Naive B cell (primary cell): ENCODE measurements around the gene EDC4. TPM values are rescaled to one million over a fixed set of nuclear protein-coding genes. Genes with fewer than 3 reads are reported as not detected.

Source experiments
- ATAC-seq, 2 donors: fragments of 150-1000 bp; cut with Tn5 transposase; 2 replicates each; pipeline ENCODE4 v1.10.0; 2021; ENCODE audit warnings: low read depth in 2 of 2, mild to moderate bottlenecking in 2 of 2, moderate library complexity in 2 of 2
- DNase-seq: peaks from one replicate; pipeline ENCODE4 v3.0.0; 2022
- H3K27ac Mint-ChIP-seq, 6 donors: one replicate each; pipeline ENCODE4 v1.8.0; 2020 to 2022; ENCODE audit warnings: mild to moderate bottlenecking in 6 of 6, mixed read lengths in 6 of 6, moderate library complexity in 5 of 6, inconsistent platforms in 2 of 6
- H3K27me3 Mint-ChIP-seq, 3 donors: one replicate each; pipeline ENCODE4 v1.8.0; 2021 to 2022; ENCODE audit warnings: mixed read lengths in 3 of 3, mild to moderate bottlenecking in 1 of 3
- H3K36me3 Mint-ChIP-seq, 2 donors: one replicate each; pipeline ENCODE4 v1.8.0; 2020 to 2022; ENCODE audit warnings: mixed read lengths in 2 of 2, inconsistent platforms in 1 of 2, mild to moderate bottlenecking in 1 of 2
- H3K4me1 Mint-ChIP-seq, 3 donors: one replicate each; pipeline ENCODE4 v1.8.0; 2020 to 2022; ENCODE audit warnings: mixed read lengths in 3 of 3, inconsistent platforms in 1 of 3, mild to moderate bottlenecking in 1 of 3, moderate library complexity in 1 of 3
- H3K4me3 Mint-ChIP-seq, 8 donors: one replicate each; pipeline ENCODE4 v1.8.0; 2020 to 2022; ENCODE audit warnings: mild to moderate bottlenecking in 8 of 8, mixed read lengths in 8 of 8, moderate library complexity in 8 of 8, inconsistent platforms in 2 of 8
- H3K9me3 Mint-ChIP-seq, 7 donors: one replicate each; pipeline ENCODE4 v1.8.0; 2020 to 2022; ENCODE audit warnings: mixed read lengths in 7 of 7, mild to moderate bottlenecking in 5 of 7, inconsistent platforms in 2 of 7, moderate library complexity in 1 of 7
- polyA plus RNA-seq, 6 donors: library from polyadenylated mRNA; unstranded; fragments of 300-500 nt; fragmentation: Illumina TruSeq; gene quantifications; one replicate each; pipeline ENCODE4 v1.2.3, GENCODE V29; 2021; ENCODE audit warnings: low read depth in 6 of 6

The EDC4 gene
- polyA plus RNA-seq, 6 donors from 2014 or later, result 6.7 to 28.6 (median 20.2) TPM

DNA sequence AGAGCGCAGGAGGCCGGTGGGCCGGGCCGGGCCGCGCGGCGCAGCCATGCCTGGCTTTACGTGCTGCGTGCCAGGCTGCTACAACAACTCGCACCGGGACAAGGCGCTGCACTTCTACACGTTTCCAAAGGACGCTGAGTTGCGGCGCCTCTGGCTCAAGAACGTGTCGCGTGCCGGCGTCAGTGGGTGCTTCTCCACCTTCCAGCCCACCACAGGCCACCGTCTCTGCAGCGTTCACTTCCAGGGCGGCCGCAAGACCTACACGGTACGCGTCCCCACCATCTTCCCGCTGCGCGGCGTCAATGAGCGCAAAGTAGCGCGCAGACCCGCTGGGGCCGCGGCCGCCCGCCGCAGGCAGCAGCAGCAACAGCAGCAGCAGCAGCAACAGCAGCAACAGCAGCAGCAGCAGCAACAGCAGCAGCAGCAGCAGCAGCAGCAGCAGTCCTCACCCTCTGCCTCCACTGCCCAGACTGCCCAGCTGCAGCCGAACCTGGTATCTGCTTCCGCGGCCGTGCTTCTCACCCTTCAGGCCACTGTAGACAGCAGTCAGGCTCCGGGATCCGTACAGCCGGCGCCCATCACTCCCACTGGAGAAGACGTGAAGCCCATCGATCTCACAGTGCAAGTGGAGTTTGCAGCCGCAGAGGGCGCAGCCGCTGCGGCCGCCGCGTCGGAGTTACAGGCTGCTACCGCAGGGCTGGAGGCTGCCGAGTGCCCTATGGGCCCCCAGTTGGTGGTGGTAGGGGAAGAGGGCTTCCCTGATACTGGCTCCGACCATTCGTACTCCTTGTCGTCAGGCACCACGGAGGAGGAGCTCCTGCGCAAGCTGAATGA is 30.1 kb upstream of the EDC4 start:
- ATAC-seq (peak; percentile 17 to 20), DNase-seq (peak; percentile 64)
- peak overlapping the region; percentile 70 to 94 (median 90) for H3K27ac Mint-ChIP-seq
- no peaks in the 10 kb centered on the region for H3K36me3 Mint-ChIP-seq
- H3K4me1 Mint-ChIP-seq, result peaks cover 38 to 45% (median 44%) of the 10 kb centered on the region in 3 donors
- H3K9me3 Mint-ChIP-seq, result no peaks in the 10 kb centered on the region
- H3K4me3 Mint-ChIP-seq, result peak overlapping the region; percentile 92 to 97 (median 96)
- no peaks in the 10 kb centered on the region for H3K27me3 Mint-ChIP-seq

DNA sequence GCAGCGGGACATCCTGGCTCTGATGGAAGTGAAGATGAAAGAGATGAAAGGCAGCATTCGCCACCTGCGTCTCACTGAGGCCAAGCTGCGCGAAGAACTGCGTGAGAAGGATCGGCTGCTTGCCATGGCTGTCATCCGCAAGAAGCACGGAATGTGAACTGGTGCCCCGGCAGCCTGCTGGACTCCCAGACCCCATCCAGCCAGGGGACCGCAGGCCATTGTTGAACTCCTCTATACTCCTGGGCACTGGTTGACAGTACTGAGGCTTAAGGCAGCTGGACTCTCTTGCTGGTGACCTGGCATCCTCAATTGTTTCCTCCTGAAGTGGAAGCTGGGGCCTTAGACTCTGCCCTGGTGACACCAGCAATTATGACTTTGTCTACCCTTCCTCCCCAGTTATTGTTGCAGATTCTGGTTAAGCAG is 29.5 kb upstream of the EDC4 start:
- peak overlapping the region; percentile 70 to 94 (median 90) for H3K27ac Mint-ChIP-seq
- H3K4me1 Mint-ChIP-seq, result peaks cover 41 to 51% (median 45%) of the 10 kb centered on the region in 3 donors
- peak overlapping the region; percentile 92 to 97 (median 96) for H3K4me3 Mint-ChIP-seq
- DNase-seq (no peak), ATAC-seq (no peak)
- H3K36me3 Mint-ChIP-seq, result no peaks in the 10 kb centered on the region
- H3K9me3 Mint-ChIP-seq, result no peaks in the 10 kb centered on the region
- H3K27me3 Mint-ChIP-seq, result no peaks in the 10 kb centered on the region

DNA sequence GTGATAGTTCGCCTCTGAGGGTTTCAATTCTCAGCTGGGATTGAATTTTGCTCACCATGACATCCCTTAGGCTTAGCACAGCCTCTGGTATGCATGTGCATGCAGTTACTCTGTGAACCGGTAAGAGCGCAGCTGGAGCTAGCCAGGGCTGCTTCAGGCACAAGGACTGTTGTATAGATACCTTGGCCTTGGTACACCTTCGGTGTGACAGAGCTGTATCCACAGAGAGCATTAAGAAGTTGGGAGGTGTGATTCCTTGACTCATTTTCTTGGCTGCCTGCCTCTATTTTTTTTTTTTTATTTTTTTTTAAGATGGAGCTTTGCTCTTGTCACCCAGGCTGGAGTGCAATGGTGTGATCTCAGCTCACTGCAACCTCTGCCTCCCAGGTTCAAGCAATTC is 28.4 kb upstream of the EDC4 start:
- Mint-ChIP-seq H3K27me3 (no peaks in the 10 kb centered on the region), H3K4me1 (peaks cover 41 to 57% (median 45%) of the 10 kb centered on the region in 3 donors), H3K27ac (no peak overlapping the region), H3K4me3 (peak overlapping the region in 6 of 8 donors; percentile 69 to 96 (median 94)), H3K9me3 (no peaks in the 10 kb centered on the region), H3K36me3 (no peaks in the 10 kb centered on the region)
- ATAC-seq (no peak), DNase-seq (no peak)

DNA sequence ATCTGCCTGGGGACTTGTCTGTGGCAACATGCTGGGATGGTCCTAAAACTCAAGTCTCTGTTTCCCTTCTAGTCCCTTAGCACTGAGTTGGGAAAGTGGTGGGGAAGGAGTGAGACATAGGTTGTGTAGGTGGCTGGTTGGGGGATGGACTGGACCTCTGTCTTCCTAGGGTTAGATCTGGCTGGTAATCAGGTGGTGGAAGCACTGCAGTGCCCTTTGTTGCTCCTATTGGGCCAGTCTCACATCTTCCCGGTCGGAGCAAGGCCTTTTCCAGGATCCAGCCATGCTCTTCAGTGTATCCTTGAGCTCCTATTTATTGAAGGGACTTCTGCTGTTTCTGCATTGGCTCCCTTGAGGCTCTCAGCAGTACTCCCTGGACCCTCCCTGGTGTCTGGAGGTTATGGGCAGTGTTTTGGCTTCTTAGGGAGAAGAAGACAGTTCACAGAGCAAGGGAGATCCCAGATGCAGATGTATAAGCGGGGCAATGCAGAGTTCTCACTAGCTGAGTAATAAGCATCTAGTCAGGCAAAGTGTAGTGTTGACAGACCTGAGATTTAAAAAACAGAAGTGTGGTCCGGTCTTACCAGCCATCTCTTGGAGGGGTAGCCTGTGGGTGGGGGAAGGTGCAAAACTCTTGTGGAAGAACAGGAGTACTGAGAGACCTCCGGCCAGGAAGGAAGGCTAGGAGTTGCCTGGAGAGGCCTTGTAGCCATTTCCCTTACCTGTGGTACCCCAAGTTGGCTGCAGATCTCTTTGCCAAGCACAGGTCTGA is 27.4 kb upstream of the EDC4 start:
- Mint-ChIP-seq H3K4me1 (peaks cover 44 to 66% (median 45%) of the 10 kb centered on the region in 3 donors), H3K27ac (peak overlapping the region in 5 of 6 donors; percentile 71 to 96 (median 94)), H3K27me3 (no peaks in the 10 kb centered on the region), H3K9me3 (no peaks in the 10 kb centered on the region), H3K4me3 (peak overlapping the region; percentile 88 to 96 (median 92)), H3K36me3 (no peaks in the 10 kb centered on the region)
- DNase-seq (no peak), ATAC-seq (no peak)

DNA sequence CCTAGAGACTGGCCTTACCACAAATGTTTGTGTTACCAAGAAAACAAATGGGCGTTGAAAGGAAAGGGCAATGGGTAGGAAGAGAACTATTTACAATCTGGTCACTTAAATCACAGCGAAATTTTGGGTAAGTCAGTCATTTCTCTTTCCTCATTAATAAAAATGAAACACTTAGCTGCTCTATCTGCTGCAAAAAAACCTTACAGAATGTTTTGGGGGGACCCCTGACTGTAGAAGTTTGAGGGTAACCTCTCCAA is 26.9 kb upstream of the EDC4 start:
- Mint-ChIP-seq H3K9me3 (no peaks in the 10 kb centered on the region), H3K27ac (peak overlapping the region in 5 of 6 donors; percentile 71 to 96 (median 94)), H3K27me3 (no peaks in the 10 kb centered on the region), H3K4me1 (peaks cover 44 to 66% (median 45%) of the 10 kb centered on the region in 3 donors), H3K36me3 (no peaks in the 10 kb centered on the region), H3K4me3 (peak overlapping the region; percentile 88 to 96 (median 92))
- ATAC-seq, result no peak
- DNase-seq, result no peak

DNA sequence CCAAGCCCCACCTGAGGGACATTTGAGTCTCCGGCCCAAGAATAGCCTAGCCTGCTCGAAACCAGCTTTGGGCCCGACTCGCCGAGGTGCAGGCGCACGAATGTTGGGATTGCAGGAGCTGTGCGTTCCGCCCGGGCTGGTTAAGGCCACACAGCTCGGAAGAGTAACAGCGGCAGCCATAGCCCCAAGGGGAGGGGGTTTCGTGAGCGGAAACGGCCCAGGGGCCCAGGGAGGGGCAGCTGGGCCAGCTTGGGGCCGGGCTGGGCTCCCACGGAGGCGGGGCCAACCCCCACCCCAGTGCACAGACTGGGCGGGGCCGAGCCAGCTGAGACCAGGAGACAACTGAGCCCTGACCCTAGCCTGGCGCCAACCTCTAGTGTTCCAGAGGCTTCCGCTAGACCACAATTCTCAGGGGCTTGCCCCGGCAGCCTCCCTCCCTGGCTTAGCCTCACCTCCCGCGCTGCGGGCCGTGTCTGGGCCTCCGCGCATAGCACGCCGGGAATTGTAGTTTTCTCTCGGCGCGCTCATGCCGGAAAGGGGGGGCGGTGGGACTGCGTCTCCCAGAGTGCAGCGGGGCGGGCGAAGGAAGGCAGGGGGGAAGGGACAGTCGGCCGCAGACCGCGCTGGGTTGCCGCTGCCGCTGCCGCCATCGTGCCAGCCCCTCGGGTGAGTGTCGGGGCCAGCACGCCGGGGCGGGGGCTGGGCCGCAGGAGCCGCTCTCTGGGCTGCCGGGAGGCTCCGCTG is 26.4 kb upstream of the EDC4 start, which contains the start of gene NUTF2:
Gene NUTF2, plus strand, starts transcription at position 614 of the 744 bp plus-strand sequence. CDS start 18,198 bp downstream, outside the sequence.
- peak; percentile 66 to 68 for ATAC-seq
- Mint-ChIP-seq H3K36me3 (no peaks in the 10 kb centered on the region), H3K4me1 (peaks cover 42 to 63% (median 44%) of the 10 kb centered on the region in 3 donors), H3K4me3 (peak within 1 kb of the TSS; percentile 88 to 96 (median 92)), H3K9me3 (no peaks in the 10 kb centered on the region), H3K27ac (peak within 1 kb of the TSS; percentile 78 to 96 (median 94)), H3K27me3 (no peaks in the 10 kb centered on the region)
- peak; percentile 97 for DNase-seq

DNA sequence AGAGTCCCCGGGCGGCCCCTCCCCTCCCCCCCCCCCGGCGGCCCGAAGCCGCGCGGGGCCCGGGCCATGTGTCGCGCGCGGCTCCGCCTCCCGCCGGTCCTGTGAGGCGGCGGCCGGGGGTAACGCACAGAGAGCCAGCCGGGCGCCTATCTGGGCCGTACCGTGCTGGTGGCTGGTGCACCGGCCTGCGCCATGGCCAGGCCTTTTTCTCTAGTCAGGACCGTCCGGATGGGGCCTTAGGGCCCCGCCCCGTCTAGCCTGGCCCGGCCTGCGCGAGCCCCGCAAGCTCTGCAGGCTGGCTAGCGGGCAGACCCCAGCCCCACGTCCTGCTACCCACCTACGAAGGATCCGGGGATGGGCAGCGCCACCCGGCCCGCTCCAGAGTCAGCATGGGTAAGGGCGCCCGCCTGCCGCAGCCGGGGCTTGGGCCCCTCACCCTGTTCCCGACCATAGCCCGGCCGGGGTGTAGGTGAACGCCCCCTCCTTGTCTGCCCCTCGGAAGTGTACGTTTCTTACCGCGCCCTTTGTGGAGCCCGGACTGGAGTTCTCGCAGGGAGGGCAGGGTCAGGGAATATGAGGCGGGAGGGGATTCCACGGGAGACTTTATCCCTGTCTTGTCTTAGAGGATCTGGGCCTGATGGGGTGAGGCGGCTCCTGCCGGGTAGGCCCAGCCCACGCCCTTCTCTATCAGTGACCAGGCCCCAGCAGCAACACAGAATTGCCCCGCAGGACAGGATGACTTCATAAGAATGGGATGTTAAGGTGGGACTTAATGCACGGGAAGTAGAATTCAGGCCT is 25.6 kb upstream of the EDC4 start, which contains the start of gene CENPT:
Gene CENPT, minus strand, starts transcription at position 630 of the 798 bp plus-strand sequence. CDS start 13,834 bp downstream, outside the sequence.
- Mint-ChIP-seq H3K27me3 (no peaks in the 10 kb centered on the region), H3K4me3 (peak within 1 kb of the TSS; percentile 88 to 96 (median 92)), H3K9me3 (no peaks in the 10 kb centered on the region), H3K4me1 (peaks cover 37 to 60% (median 41%) of the 10 kb centered on the region in 3 donors), H3K27ac (peak within 1 kb of the TSS in 4 of 6 donors; percentile 78 to 94 (median 84)), H3K36me3 (no peaks in the 10 kb centered on the region)
- ATAC-seq (peak; percentile 57 to 59), DNase-seq (no peak)

DNA sequence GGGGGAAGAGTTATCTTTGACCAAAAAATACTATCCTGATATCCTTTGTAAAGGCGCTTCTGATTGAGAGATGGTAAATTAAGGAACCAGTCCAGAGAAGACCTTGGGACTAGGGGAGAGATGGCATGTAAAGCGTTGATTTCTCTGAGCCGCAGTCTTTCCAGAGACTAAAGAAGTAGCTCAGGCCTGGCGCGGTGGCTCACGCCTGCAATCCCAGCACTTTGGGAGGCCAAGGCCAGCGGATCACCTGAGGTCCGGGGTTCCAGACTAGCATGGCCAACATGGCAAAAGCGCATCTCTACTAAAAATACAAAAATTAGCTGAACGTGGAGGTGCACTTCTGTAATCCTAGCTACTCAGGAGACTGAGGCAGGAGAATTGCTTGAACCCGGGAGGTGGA is 24.7 kb upstream of the EDC4 start:
- DNase-seq (no peak), ATAC-seq (no peak)
- peak overlapping the region; percentile 74 to 96 (median 89) for H3K4me3 Mint-ChIP-seq
- no peaks in the 10 kb centered on the region for H3K27me3 Mint-ChIP-seq
- H3K9me3 Mint-ChIP-seq, result no peaks in the 10 kb centered on the region
- H3K27ac Mint-ChIP-seq, result peak overlapping the region in 1 of 6 donors; percentile 61
- H3K4me1 Mint-ChIP-seq, result peaks cover 31 to 54% (median 33%) of the 10 kb centered on the region in 3 donors
- H3K36me3 Mint-ChIP-seq, result no peaks in the 10 kb centered on the region

DNA sequence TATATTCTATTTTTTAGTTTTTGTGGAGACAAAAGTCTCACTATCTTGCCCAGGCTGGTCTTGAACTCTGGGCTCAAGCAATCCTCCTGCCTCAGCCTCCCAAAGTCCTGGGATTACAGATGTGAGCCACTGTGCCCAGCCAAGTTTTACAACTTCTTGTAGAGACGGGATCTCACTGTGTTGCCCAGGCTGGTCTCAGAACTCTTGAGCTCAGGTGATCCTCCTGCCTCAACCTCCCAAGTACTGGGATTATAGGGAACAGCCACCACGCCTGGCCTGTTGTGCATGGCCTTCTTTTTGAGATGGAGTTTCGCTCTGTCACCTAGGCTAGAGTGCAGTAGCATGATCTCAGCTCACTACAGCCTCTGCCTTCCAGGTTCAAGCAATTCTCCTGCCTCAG is 19.2 kb upstream of the EDC4 start:
- H3K9me3 Mint-ChIP-seq, result no peaks in the 10 kb centered on the region
- DNase-seq, result no peak
- H3K4me1 Mint-ChIP-seq, result peaks cover 23 to 43% (median 25%) of the 10 kb centered on the region in 3 donors
- H3K4me3 Mint-ChIP-seq, result no peak overlapping the region
- ATAC-seq, result no peak
- no peaks in the 10 kb centered on the region for H3K36me3 Mint-ChIP-seq
- H3K27ac Mint-ChIP-seq, result no peak overlapping the region
- no peaks in the 10 kb centered on the region for H3K27me3 Mint-ChIP-seq

DNA sequence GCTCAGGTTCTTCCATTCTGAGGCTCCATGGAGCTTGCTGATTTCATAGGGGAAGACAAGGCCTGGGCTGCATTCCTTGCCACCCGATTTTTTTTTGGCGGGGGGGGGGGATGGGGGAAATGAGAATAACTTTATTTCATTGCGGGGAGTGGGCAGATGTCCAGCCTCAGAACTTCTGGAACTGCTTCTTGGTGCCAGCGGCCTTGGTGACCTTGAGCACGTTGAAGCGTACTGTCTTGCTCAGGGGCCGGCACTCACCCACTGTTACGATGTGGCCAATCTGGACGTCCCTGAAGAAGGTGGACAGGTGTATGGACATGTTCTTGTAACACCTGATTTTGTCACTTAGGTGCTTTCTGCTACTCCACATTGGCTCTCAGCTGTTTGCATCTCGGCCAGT is 17.1 kb upstream of the EDC4 start:
- Mint-ChIP-seq H3K36me3 (no peaks in the 10 kb centered on the region), H3K27ac (peak overlapping the region in 1 of 6 donors; percentile 29), H3K4me3 (no peak overlapping the region), H3K9me3 (no peaks in the 10 kb centered on the region), H3K4me1 (peaks cover 21 to 33% (median 28%) of the 10 kb centered on the region in 3 donors), H3K27me3 (no peaks in the 10 kb centered on the region)
- DNase-seq (no peak), ATAC-seq (no peak)

DNA sequence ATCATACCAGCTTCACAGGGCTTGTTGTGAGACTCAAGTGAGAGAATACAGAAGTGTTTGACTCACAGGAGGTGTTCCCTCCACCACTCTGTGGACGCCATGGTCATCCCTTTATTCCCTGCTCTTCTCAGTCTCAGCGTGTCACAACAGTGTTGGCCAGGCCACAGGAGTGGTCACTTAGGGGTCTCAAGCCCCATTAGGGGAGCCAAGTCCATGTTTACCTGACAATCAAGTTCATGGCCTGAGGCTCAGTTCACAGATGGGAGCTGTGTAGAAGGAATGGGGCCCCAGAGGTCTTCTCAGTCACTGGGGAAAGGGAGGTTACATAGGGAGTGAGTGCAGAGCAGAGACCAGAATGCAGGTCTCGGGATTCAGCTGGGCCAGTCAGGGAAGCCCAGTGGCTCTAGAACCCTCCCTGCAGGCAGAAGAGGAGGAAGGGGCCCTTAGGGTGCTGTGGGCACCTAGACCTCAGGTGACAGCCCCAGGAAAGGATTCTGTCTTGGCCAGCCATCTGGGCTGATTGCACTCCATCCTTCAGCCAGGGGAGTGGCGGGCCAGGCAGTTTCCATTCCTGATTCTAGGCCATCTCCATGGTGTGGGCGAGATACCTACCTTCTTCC is 15.8 kb upstream of the EDC4 start:
- no peak for ATAC-seq
- peaks cover 25 to 38% (median 36%) of the 10 kb centered on the region in 3 donors for H3K4me1 Mint-ChIP-seq
- peak overlapping the region in 3 of 6 donors; percentile 17 to 52 (median 19) for H3K27ac Mint-ChIP-seq
- H3K36me3 Mint-ChIP-seq, result no peaks in the 10 kb centered on the region
- H3K4me3 Mint-ChIP-seq, result no peak overlapping the region
- no peaks in the 10 kb centered on the region for H3K9me3 Mint-ChIP-seq
- H3K27me3 Mint-ChIP-seq, result no peaks in the 10 kb centered on the region
- DNase-seq, result no peak
